IPS DF 6.9 (cell line): Measurements from ENCODE around the gene MRRF.

Experiments used
- DNase-seq: peaks from one replicate; pipeline ENCODE4 v3.0.0-alpha.2; 2013; ENCODE audit warnings: low read depth, low spot score
- H3K27ac ChIP-seq: one replicate; pipeline ENCODE4 v1.5.1; 2013; ENCODE audit warnings: low read length, control low read depth
- H3K27me3 ChIP-seq: 2 replicates; pipeline ENCODE4 v1.6.1; 2013; ENCODE audit warnings: mild to moderate bottlenecking, low read length; ENCODE audit not compliant: control insufficient read depth, insufficient read depth
- H3K36me3 ChIP-seq: 2 replicates; pipeline ENCODE4 v1.6.1; 2013; ENCODE audit warnings: low read length; ENCODE audit not compliant: control insufficient read depth, insufficient read depth
- H3K4me1 ChIP-seq: 2 replicates; pipeline ENCODE4 v1.6.1; 2013; ENCODE audit warnings: low read length; ENCODE audit not compliant: control insufficient read depth, insufficient read depth
- H3K4me3 ChIP-seq: 2 replicates; pipeline ENCODE4 v1.5.1; 2013; ENCODE audit warnings: mild to moderate bottlenecking, low read length
- H3K9me3 ChIP-seq: 2 replicates; pipeline ENCODE4 v1.6.1; 2013; ENCODE audit warnings: low read length, inconsistent platforms; ENCODE audit not compliant: control insufficient read depth, insufficient read depth
- whole genome bisulfite sequencing: extraction: QIAGEN DNeasy Blood & Tissue Kit; methylation state at CpG from one replicate; pipeline ENCODE4 v1.1.7; 2013; ENCODE audit warnings: mixed read lengths, missing lambda C conversion rate; ENCODE audit not compliant: insufficient read length, insufficient coverage; 5-methylcytosine and 5-hydroxymethylcytosine counted together

Gene MRRF

DNA sequence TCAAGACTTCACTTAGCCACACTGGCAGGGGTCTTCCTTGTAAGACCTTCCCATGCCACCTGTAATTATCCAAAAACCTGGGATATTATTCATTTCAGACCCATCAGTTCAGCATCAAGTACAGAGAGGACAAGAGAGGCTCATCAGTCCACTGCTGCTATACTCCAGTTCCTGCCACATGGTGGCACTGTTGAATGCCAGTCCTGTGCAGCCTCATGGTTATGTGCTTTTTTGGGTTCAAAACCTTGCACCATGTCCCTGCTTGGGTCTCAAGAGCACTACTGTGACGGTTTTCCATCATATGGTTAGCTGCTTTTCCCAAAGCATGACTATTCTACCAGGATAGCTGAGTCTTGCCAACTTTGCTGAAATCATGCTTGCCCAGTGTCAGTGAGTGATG is 114.7 kb downstream of the MRRF start:
- Histone ChIP-seq H3K4me3 (no peak overlapping the region), H3K27me3 (no peaks in the 10 kb centered on the region), H3K36me3 (no peaks in the 10 kb centered on the region), H3K4me1 (peaks cover 7% of the 10 kb centered on the region), H3K9me3 (no peaks in the 10 kb centered on the region), H3K27ac (no peak overlapping the region)
- no CpG with 5 or more reads among the region's 1 CpG for WGBS
- DNase-seq: no peak

DNA sequence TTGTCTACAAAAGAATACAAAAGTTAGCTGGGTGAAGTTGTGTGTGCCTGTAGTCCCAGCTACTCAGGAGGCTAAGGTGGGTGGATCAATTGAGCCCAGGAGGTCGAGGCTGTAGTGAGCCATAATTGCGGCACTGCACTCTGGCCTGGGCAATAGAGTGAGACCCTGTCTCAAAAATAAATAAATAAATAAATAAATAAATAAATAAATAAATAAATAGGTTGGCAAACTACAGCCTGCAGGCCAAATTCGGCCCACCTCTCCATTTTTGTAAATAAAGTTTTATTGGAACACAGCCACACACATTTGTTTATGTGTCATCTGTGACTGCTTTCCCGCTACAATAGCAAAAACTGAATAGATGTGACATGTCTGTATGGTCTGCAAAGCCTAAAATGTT is 115.6 kb downstream of the MRRF start:
- Histone ChIP-seq H3K36me3 (no peaks in the 10 kb centered on the region), H3K27ac (no peak overlapping the region), H3K4me1 (peaks cover 7% of the 10 kb centered on the region), H3K4me3 (no peak overlapping the region), H3K27me3 (no peaks in the 10 kb centered on the region), H3K9me3 (no peaks in the 10 kb centered on the region)
- WGBS: no CpG with 5 or more reads among the region's 4 CpGs
- DNase-seq: no peak
